ENCODE data around the gene GNRH2.
"Not testable (repeated sequence)": the region's sequence is repeated elsewhere in the genome, so short reads cannot be mapped to it uniquely, and the experiment has no call there.

Gene GNRH2

DNA sequence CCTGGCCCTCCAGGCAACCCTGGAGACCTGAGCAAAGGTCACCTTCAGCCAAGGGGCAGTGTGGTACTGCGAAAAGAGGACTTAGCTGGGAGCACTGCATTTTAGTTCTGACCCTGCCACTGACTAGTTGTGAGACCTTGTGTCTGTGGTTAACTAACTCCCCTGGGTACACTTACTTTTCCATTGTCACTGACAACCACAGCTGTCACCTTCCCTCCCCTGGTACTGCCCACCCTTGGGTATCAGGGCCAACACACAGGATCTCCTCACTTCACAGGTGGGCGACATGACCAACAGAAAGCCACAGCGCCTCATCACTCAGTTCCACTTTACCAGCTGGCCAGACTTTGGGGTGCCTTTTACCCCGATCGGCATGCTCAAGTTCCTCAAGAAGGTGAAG is 21.6 kb upstream of the GNRH2 start:
- Histone ChIP-seq H4K12ac (ENCODE audit: low read depth, low read length) (no peak overlapping the region), H3K79me2 (ENCODE audit: control insufficient read depth, insufficient read depth, low read length, poor library complexity) (no peaks in the 10 kb centered on the region), H2AFZ (ENCODE audit: insufficient read depth, low read length, poor library complexity) (no peak overlapping the region), H3K9ac (ENCODE audit: low read length) (no peak overlapping the region), H3K27me3 (ENCODE audit: insufficient read depth, low read length) (no peaks in the 10 kb centered on the region), H3K18ac (ENCODE audit: low read length) (no peak overlapping the region), H4K8ac (ENCODE audit: low read depth, low read length) (no peak overlapping the region), H3K14ac (ENCODE audit: low read length) (no peak overlapping the region), H3K4me2 (ENCODE audit: low read length) (no peak overlapping the region), H4K91ac (ENCODE audit: low read depth, low read length) (no peak overlapping the region), H3K9me3 (ENCODE audit: insufficient read depth, low read depth, low read length) (no peaks in the 10 kb centered on the region), H3K4me1 (ENCODE audit: control insufficient read depth in 1 of 2, insufficient read depth in 2 of 2, low read length in 2 of 2) (no peaks in the 10 kb centered on the region), H2AK5ac (ENCODE audit: low read length) (no peak overlapping the region), H2BK5ac (ENCODE audit: low read depth, low read length, poor library complexity) (no peak overlapping the region), H3K79me1 (ENCODE audit: low read length) (no peaks in the 10 kb centered on the region), H3K4ac (ENCODE audit: low read depth, low read length) (no peak overlapping the region), H3K27ac (ENCODE audit: low read depth, low read length) (no peak overlapping the region), H3K36me3 (ENCODE audit: control insufficient read depth in 1 of 2, insufficient read depth in 2 of 2, low read length in 2 of 2) (peaks cover 20 to 37% of the 10 kb centered on the region in 2 experiments), H3K23ac (ENCODE audit: low read length) (no peak overlapping the region), H2BK12ac (ENCODE audit: low read length) (no peak overlapping the region), H3K4me3 (ENCODE audit: low read depth, low read length) (no peak overlapping the region), H2BK120ac (ENCODE audit: insufficient read depth, low read length, poor library complexity) (no peak overlapping the region)
- no CpG with 5 or more reads among the region's 5 CpGs for WGBS (ENCODE audit: extremely low coverage, insufficient coverage, insufficient read length)
- DNase-seq = no peak

DNA sequence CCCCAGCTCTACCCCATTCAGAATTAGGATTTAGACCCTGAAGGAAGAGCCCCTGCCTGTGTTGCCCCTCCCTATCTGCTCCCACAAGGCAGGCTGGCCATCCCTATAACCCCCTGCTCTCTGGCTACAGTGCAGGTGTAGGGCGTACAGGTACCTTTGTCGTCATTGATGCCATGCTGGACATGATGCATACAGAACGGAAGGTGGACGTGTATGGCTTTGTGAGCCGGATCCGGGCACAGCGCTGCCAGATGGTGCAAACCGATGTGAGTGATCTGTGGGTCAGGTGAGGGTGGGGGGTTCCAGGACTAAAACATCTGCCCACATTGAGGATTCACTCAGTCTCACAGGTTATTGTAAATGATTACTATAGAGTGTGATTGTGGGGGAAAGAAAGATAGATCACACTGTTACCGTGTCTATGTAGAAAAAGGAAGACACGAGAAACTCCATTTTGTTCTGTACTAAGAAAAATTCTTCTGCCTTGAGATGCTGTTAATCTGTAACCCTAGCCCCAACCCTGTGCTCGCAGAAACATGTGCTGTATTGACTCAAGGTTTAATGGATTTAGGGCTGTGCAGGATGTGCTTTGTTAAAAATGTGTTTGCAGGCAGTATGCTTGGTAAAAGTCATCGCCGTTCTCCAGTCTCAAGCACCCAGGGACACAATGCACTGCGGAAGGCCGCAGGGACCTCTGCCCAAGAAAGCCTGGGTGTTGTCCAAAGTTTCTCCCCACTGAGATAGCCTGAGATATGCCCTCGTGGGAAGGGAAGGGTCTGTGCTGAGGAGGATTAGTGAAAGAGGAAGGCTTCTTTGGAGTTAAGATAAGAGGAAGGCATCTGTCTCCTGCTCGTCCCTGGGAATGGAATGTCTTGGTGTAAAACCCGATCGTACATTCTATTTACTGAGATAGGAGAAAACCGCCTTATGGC is 20.6 kb upstream of the GNRH2 start:
- not testable (repeated sequence) for H3K4ac ChIP-seq (ENCODE audit: low read depth, low read length); H4K12ac ChIP-seq (ENCODE audit: low read depth, low read length); H2AK5ac ChIP-seq (ENCODE audit: low read length); DNase-seq; H3K4me1 ChIP-seq (ENCODE audit: control insufficient read depth in 1 of 2, insufficient read depth in 2 of 2, low read length in 2 of 2); H3K18ac ChIP-seq (ENCODE audit: low read length); H4K91ac ChIP-seq (ENCODE audit: low read depth, low read length); H3K4me2 ChIP-seq (ENCODE audit: low read length); H3K27ac ChIP-seq (ENCODE audit: low read depth, low read length); H3K23ac ChIP-seq (ENCODE audit: low read length); H3K79me2 ChIP-seq (ENCODE audit: control insufficient read depth, insufficient read depth, low read length, poor library complexity); H3K14ac ChIP-seq (ENCODE audit: low read length); H4K8ac ChIP-seq (ENCODE audit: low read depth, low read length); H3K79me1 ChIP-seq (ENCODE audit: low read length); H2BK12ac ChIP-seq (ENCODE audit: low read length); H3K9ac ChIP-seq (ENCODE audit: low read length); H2BK5ac ChIP-seq (ENCODE audit: low read depth, low read length, poor library complexity); H3K9me3 ChIP-seq (ENCODE audit: insufficient read depth, low read depth, low read length); H3K27me3 ChIP-seq (ENCODE audit: insufficient read depth, low read length); H2BK120ac ChIP-seq (ENCODE audit: insufficient read depth, low read length, poor library complexity); H3K4me3 ChIP-seq (ENCODE audit: low read depth, low read length); H2AFZ ChIP-seq (ENCODE audit: insufficient read depth, low read length, poor library complexity)
- no CpG with 5 or more reads among the region's 20 CpGs for WGBS (ENCODE audit: extremely low coverage, insufficient coverage, insufficient read length)
- H3K36me3 ChIP-seq (ENCODE audit: control insufficient read depth in 1 of 2, insufficient read depth in 2 of 2, low read length in 2 of 2) = peaks cover 27 to 44% of the 10 kb centered on the region in 2 experiments

DNA sequence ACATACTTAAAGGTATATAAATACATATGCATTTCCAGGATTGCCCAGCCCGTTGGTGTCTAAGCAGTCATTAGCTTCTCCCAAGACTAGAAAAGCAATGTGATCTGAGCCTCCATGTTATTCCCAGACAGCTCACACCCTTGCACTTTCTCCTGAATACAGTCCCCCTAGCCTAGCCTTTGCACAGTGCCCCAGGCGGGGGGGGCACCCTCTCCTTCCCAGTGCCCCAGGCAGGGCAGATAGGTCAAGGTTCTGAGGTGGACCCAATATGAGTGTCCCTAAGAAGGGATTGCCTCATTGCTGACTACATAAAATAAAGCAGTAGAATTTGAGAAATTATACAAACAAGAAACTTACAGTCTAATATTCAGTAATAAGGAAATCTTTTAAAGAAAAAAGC is 15.4 kb upstream of the GNRH2 start:
- Histone ChIP-seq H3K79me2 (ENCODE audit: control insufficient read depth, insufficient read depth, low read length, poor library complexity) (no peaks in the 10 kb centered on the region), H3K36me3 (ENCODE audit: control insufficient read depth in 1 of 2, insufficient read depth in 2 of 2, low read length in 2 of 2) (peaks cover 24 to 44% of the 10 kb centered on the region in 2 experiments), H3K4me2 (ENCODE audit: low read length) (no peak overlapping the region), H3K79me1 (ENCODE audit: low read length) (no peaks in the 10 kb centered on the region), H3K18ac (ENCODE audit: low read length) (no peak overlapping the region), H4K91ac (ENCODE audit: low read depth, low read length) (no peak overlapping the region), H2AFZ (ENCODE audit: insufficient read depth, low read length, poor library complexity) (no peak overlapping the region), H3K27me3 (ENCODE audit: insufficient read depth, low read length) (no peaks in the 10 kb centered on the region), H3K4ac (ENCODE audit: low read depth, low read length) (no peak overlapping the region), H3K4me1 (ENCODE audit: control insufficient read depth in 1 of 2, insufficient read depth in 2 of 2, low read length in 2 of 2) (no peaks in the 10 kb centered on the region), H3K9ac (ENCODE audit: low read length) (no peak overlapping the region), H2BK12ac (ENCODE audit: low read length) (no peak overlapping the region), H2BK120ac (ENCODE audit: insufficient read depth, low read length, poor library complexity) (no peak overlapping the region), H3K9me3 (ENCODE audit: insufficient read depth, low read depth, low read length) (no peaks in the 10 kb centered on the region), H4K8ac (ENCODE audit: low read depth, low read length) (no peak overlapping the region), H3K23ac (ENCODE audit: low read length) (no peak overlapping the region), H3K4me3 (ENCODE audit: low read depth, low read length) (no peak overlapping the region), H3K14ac (ENCODE audit: low read length) (no peak overlapping the region), H2AK5ac (ENCODE audit: low read length) (no peak overlapping the region), H2BK5ac (ENCODE audit: low read depth, low read length, poor library complexity) (no peak overlapping the region), H3K27ac (ENCODE audit: low read depth, low read length) (no peak overlapping the region), H4K12ac (ENCODE audit: low read depth, low read length) (no peak overlapping the region)
- DNase-seq = no peak
- WGBS (ENCODE audit: extremely low coverage, insufficient coverage, insufficient read length) = no CpG with 5 or more reads among the region's 2 CpGs

DNA sequence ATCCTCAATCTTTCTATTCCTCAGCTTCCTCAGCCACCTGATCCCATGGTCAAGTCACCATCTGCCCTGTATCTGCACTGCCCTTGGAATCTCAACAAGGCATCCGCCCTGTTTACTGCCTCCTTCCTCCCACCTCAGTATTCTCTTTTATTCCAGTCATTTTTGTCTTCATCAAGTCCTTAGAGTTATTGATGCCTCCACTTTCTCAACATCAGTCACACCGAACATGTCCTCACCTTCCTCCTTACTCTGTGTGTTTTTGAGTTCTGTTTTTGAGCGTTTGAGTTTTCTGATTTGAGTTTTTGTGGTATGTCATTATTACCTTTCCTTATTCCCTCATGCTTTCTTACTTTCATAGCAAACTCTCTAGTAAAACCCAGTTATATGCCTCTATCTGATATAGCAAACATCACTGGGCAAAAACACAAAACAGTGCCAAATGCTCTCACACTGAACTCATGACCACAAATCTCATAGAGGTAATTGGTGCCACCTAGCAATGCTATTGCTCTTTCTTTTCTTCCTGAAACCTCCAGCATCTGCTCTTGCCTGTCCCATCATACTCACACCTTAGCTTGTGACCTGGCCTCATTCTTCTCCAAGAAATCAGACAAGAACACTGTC is 11.8 kb upstream of the GNRH2 start:
- no CpG with 5 or more reads among the region's 3 CpGs for WGBS (ENCODE audit: extremely low coverage, insufficient coverage, insufficient read length)
- Histone ChIP-seq H3K23ac (ENCODE audit: low read length) (no peak overlapping the region), H4K8ac (ENCODE audit: low read depth, low read length) (no peak overlapping the region), H2BK12ac (ENCODE audit: low read length) (no peak overlapping the region), H3K27me3 (ENCODE audit: insufficient read depth, low read length) (no peaks in the 10 kb centered on the region), H3K4me2 (ENCODE audit: low read length) (no peak overlapping the region), H2AFZ (ENCODE audit: insufficient read depth, low read length, poor library complexity) (no peak overlapping the region), H2BK5ac (ENCODE audit: low read depth, low read length, poor library complexity) (no peak overlapping the region), H3K4me3 (ENCODE audit: low read depth, low read length) (no peak overlapping the region), H3K4me1 (ENCODE audit: control insufficient read depth in 1 of 2, insufficient read depth in 2 of 2, low read length in 2 of 2) (no peaks in the 10 kb centered on the region), H3K14ac (ENCODE audit: low read length) (no peak overlapping the region), H3K27ac (ENCODE audit: low read depth, low read length) (no peak overlapping the region), H4K91ac (ENCODE audit: low read depth, low read length) (no peak overlapping the region), H3K79me1 (ENCODE audit: low read length) (no peaks in the 10 kb centered on the region), H2AK5ac (ENCODE audit: low read length) (no peak overlapping the region), H3K18ac (ENCODE audit: low read length) (no peak overlapping the region), H3K9ac (ENCODE audit: low read length) (no peak overlapping the region), H3K9me3 (ENCODE audit: insufficient read depth, low read depth, low read length) (no peaks in the 10 kb centered on the region), H3K79me2 (ENCODE audit: control insufficient read depth, insufficient read depth, low read length, poor library complexity) (no peaks in the 10 kb centered on the region), H2BK120ac (ENCODE audit: insufficient read depth, low read length, poor library complexity) (no peak overlapping the region), H4K12ac (ENCODE audit: low read depth, low read length) (no peak overlapping the region), H3K36me3 (ENCODE audit: control insufficient read depth in 1 of 2, insufficient read depth in 2 of 2, low read length in 2 of 2) (peaks cover 34 to 50% of the 10 kb centered on the region in 2 experiments), H3K4ac (ENCODE audit: low read depth, low read length) (no peak overlapping the region)
- DNase-seq = no peak
